Measurements from ENCODE around the gene PUSL1. TPM values are rescaled to one million over a fixed set of nuclear protein-coding genes. Genes with fewer than 3 reads are reported as not detected.
A peak's percentile ranks its signal among the peaks of the same experiment; 100 is the strongest.

PUSL1 gene
- total and polyA plus RNA-seq, 2 of the 13 experiments (the other 11 are each of a cell fraction or from before 2014, with no cell fraction given) = 8.3 to 22.2 TPM

DNA sequence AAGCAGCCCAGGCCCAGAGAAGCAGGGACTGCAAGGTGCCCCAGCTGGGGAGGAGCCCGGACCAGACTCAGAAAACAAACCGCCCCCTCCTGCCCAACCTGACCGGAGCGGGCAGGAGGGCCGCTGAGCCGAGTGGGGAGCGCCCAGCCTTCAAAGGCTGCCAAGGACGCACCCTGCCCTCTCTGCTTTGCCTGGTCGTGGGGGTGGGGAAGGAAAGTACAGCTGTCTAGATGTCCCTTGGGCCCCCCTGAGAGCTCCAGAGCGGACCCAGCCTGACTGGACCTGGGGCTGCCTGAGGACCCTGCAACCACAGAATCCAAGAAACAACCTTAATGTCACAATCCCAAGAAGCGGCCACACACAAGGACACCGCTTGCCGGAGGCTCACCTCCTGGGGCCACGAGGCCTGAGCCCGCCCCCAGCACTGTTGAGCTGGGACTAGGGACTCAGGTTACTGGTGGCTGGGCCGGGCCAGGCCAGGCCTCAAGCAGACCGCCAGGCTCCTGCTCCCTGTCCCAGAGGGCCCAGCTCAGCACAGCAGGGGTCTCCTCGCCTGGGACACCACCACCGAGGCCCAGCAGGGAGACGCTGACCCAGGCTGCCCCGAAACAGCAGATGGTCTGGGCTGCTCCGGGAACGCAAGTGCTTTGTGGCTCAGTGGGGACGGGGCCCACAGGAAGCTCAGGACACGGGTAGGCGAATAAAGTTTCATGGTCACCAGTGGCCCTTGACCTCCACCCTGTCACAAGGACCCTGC lies 39.4 kb downstream of the PUSL1 start (continued):
- TF ChIP-seq PREB (CRISPR knock-in tag; IDR thresholded peaks at IDR 0.05) (no peak), ZSCAN31 (CRISPR knock-in tag; IDR thresholded peaks at IDR 0.05; ENCODE audit: low read depth) (0 out of 2 replicates have a peak, but pooled peaks have one; percentile 37), ZNF281 (CRISPR knock-in tag; IDR thresholded peaks at IDR 0.05; ENCODE audit: borderline replicate concordance) (peak; percentile 79; the same call in 1 of the 2 replicates), ZNF646 (CRISPR knock-in tag; IDR thresholded peaks at IDR 0.05) (0 out of 2 replicates have a peak, but pooled peaks have one; percentile 28), ZNF678 (CRISPR knock-in tag; IDR thresholded peaks at IDR 0.05) (0 out of 2 replicates have a peak, but pooled peaks have one; percentile 41), ZNF317 (CRISPR knock-in tag; IDR thresholded peaks at IDR 0.05) (no peak), KDM2A (CRISPR knock-in tag; IDR thresholded peaks at IDR 0.05; ENCODE audit: borderline replicate concordance, low read depth) (peak; percentile 51), ZNF607 (CRISPR knock-in tag; IDR thresholded peaks at IDR 0.05; ENCODE audit: borderline replicate concordance) (no peak), POLR2A (IDR thresholded peaks at IDR 0.05; ENCODE audit: insufficient read depth in 1 of 2, low read depth in 2 of 2, low read length in 2 of 2) (peak in 1 of 2 experiments; percentile 47; a peak in 1 of 4 replicates), ZNF430 (CRISPR knock-in tag; IDR thresholded peaks at IDR 0.05) (no peak), ZNF704 (CRISPR knock-in tag; IDR thresholded peaks at IDR 0.05; ENCODE audit: borderline replicate concordance) (no peak), NFKB2 (CRISPR knock-in tag; IDR thresholded peaks at IDR 0.05; ENCODE audit: borderline replicate concordance) (no peak; the same call in 1 of the 2 replicates), SP1 (IDR thresholded peaks at IDR 0.05) (no peak), SP1 (CRISPR knock-in tag; IDR thresholded peaks at IDR 0.05) (peak; percentile 12; the same call in 1 of the 2 replicates), HDAC2 (CRISPR knock-in tag; IDR thresholded peaks at IDR 0.05) (peak; percentile 29; the same call in 1 of the 2 replicates)
- TF ChIP-seq, protein P1, sequence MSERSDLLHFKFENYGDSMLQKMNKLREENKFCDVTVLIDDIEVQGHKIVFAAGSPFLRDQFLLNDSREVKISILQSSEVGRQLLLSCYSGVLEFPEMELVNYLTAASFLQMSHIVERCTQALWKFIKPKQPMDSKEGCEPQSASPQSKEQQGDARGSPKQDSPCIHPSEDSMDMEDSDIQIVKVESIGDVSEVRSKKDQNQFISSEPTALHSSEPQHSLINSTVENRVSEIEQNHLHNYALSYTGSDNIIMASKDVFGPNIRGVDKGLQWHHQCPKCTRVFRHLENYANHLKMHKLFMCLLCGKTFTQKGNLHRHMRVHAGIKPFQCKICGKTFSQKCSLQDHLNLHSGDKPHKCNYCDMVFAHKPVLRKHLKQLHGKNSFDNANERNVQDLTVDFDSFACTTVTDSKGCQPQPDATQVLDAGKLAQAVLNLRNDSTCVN (CRISPR knock-in tag; IDR thresholded peaks at IDR 0.05; ENCODE audit: borderline replicate concordance) = no peak; the same call in 1 of the 2 replicates

Measured in HepG2 (cell line).